EH (cell line): Measurements from ENCODE around the gene ZMIZ1.

Experiments
- DNase-seq: peaks from one replicate; pipeline ENCODE4 v3.0.0-alpha.2; 2015; ENCODE audit warnings: low read depth

ZMIZ1 gene

GRCh38 chr10:79150444-79150754 is 81.6 kb downstream of the ZMIZ1 start:
- DNase-seq, result no peak

GRCh38 chr10:79152423-79152817 is 83.7 kb downstream of the ZMIZ1 start:
- peak; percentile 42 for DNase-seq

GRCh38 chr10:79153745-79154144 is 85.0 kb downstream of the ZMIZ1 start:
- no peak for DNase-seq

- DNase-seq, result peak; percentile 69
Observed at GRCh38 chr10:79155301-79156081, 86.7 kb downstream of the ZMIZ1 start.

GRCh38 chr10:79156334-79157274 is 87.8 kb downstream of the ZMIZ1 start:
- DNase-seq, result no peak

- DNase-seq, result no peak
Observed at GRCh38 chr10:79158004-79158340, 89.2 kb downstream of the ZMIZ1 start.

- no peak for DNase-seq
Observed at GRCh38 chr10:79158402-79159097, 89.8 kb downstream of the ZMIZ1 start.

GRCh38 chr10:79159141-79159651 is 90.4 kb downstream of the ZMIZ1 start:
- DNase-seq, result peak; percentile 87

GRCh38 chr10:79159785-79160184 is 91.0 kb downstream of the ZMIZ1 start:
- DNase-seq, result peak; percentile 67

- no peak for DNase-seq
Observed at GRCh38 chr10:79160191-79160590, 91.4 kb downstream of the ZMIZ1 start.

GRCh38 chr10:79161557-79161956 is 92.8 kb downstream of the ZMIZ1 start:
- no peak for DNase-seq

GRCh38 chr10:79162022-79162421 is 93.3 kb downstream of the ZMIZ1 start:
- DNase-seq, result no peak

- peak; percentile 83 for DNase-seq
Observed at GRCh38 chr10:79162861-79163665, 94.3 kb downstream of the ZMIZ1 start.

GRCh38 chr10:79163666-79163975 is 94.9 kb downstream of the ZMIZ1 start:
- DNase-seq, result no peak

GRCh38 chr10:79164075-79164474 is 95.3 kb downstream of the ZMIZ1 start:
- DNase-seq, result no peak

- no peak for DNase-seq
Observed at GRCh38 chr10:79165070-79165778, 96.5 kb downstream of the ZMIZ1 start.

GRCh38 chr10:79166312-79166721 is 97.6 kb downstream of the ZMIZ1 start:
- no peak for DNase-seq

- no peak for DNase-seq
Observed at GRCh38 chr10:79166741-79167140, 98.0 kb downstream of the ZMIZ1 start.

- DNase-seq, result no peak
Observed at GRCh38 chr10:79167537-79167936, 98.8 kb downstream of the ZMIZ1 start.

- no peak for DNase-seq
Observed at GRCh38 chr10:79168210-79168609, 99.4 kb downstream of the ZMIZ1 start.

GRCh38 chr10:79170226-79170752 is 101.5 kb downstream of the ZMIZ1 start:
- no peak for DNase-seq
